HG03469 (cell line): Measurements from ENCODE around the gene NUDCD3.

Source experiments
- ATAC-seq: cut with Tn5 transposase; IDR thresholded peaks from one replicate; pipeline ENCODE4 v1.9.1; 2021; ENCODE audit warnings: mild to moderate bottlenecking, moderate library complexity, moderate number of reproducible peaks; ENCODE audit not compliant: unreplicated experiment

Gene NUDCD3

DNA sequence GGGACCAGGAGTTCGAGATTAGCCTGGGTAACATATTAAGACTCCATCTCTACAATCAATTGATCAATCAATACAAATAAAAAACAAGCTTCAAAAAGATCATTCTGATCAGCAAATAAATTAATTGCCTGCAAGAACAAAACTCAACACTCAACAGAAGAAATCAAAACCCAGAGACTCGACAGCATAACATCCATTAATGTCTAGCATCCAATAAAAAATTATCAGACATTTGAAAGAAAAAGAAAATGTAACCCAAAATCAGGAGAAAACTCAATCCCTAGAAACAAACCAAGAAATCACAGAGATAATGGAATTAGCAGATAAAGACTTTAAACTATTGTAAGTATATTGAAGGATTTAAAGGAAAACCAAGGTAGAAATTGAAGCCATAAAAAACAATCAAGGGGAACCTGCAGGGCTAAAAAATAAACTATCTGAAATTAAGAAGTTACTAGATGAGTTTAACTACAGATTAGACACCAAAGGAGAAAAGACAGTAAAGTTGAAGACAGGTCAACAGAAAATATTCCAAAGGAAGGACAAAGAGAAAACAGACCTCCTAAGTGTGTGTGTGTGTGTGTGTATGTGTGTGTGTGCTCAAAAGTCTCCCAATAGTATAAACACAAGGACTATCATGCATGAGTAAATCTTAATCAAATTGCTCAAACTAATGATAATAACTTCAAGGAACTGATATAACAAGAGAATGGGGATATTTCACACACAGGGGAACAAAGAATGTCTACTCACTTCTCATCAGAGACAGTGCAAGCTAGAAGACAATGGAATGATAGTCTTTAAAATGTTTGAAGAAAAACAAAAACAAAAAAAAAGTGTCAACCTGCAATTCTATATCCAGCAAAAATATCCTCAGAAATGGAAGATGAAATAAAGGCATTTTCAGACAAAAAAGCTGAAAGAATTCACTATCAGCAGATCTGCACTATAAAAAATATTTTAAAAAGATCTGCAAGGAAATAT is 7.7 kb downstream of the NUDCD3 start:
- ATAC-seq = no peak

GRCh38 chr7:44477938-44478337 is 12.5 kb downstream of the NUDCD3 start:
- ATAC-seq = no peak

DNA sequence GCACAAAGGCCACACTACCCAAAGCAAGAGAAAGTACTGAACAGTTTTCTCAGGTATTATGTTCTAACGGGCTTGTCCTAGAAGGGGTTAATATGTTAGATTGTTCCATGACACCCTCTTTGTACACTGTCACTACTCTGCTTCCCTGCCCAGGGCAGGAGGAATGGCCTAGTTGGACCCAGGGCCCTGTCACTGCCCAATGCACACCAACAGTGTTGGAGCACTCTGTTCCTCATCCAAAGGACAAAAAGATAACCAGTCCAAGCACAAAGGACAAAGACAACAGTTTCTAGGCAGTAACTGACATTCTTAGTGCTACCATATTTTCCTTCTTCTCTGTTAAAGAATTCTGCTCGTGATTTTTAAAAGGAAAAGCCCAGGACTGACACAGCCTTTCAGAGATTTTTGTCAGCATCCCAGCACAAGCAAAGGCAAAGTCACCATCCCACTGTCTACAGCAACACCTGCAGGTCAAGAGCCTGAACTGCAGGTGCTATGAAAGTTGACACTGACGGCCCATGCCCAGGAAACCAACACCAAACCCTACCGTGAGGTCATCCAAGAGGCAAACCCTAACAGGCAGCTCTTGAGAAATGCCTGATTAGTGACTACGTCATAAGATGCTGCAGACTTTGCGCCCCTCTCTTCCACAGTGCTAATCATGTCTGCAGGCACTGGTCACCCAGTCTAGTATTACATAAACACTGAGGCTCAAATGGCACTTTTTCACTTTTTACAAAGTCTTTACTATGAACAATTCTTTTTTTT is 13.2 kb downstream of the NUDCD3 start:
- peak; percentile 56 for ATAC-seq

DNA sequence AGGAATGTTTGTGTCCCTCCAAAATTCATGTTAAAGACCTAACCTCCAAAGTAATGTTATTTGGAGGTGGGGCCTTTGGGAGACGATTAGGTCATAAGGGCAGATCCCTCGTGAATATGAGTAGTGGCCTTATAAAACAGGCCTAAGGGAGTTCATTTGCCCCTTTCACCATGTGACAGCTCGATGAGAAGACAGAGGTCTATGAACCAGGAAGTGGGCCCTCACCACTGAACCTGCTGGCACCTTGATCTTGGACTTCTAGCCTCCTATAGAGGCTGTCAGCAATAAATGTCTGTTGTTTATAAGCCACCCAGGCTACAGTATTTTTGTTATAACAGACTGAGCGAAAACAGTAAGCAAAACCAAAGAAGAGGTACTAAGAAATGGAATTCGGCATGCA is 14.1 kb downstream of the NUDCD3 start:
- ATAC-seq = no peak

GRCh38 chr7:44473295-44473694 is 17.2 kb downstream of the NUDCD3 start:
- ATAC-seq = no peak

DNA sequence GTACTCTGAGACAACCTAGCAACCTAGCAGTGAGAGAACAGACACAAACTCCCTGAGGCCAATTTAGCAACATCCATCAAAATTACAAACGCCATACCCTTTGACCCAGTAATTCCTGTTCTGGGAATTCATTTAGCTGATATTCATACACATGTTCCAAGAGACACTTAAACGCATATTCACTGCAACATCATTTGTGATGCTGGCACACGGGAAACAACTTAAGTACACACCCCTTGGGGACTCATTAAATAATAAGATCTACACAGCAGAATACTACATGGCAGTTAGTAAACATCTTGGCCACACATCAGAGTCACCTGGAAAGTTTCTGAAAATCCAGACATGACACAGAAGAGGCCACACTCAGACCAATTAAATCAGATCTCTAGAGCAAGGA is 17.6 kb downstream of the NUDCD3 start:
- no peak for ATAC-seq

DNA sequence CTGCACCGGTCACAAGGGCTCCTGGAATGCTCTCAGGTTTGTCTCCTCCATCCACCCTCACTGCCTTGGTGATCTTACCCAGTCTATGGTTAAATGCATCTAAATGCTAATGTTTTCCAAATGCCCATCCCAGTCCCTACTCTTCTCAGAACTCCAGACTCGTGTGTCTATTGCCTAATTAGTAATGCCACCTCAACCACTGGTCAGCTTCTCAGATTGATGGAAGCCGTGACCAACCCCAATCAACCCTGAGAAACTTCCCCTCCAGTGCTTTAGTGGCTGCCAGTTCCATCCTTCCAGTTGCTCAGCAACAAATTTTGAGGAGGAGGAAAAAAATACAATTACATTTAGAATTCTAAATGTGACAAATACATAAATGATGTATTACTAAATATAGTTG is 18.6 kb downstream of the NUDCD3 start:
- no peak for ATAC-seq

- ATAC-seq = no peak
These were observed 19.0 kb downstream of the NUDCD3 start for GRCh38 chr7:44471436-44471835.

GRCh38 chr7:44470628-44471245 is 19.7 kb downstream of the NUDCD3 start:
- no peak for ATAC-seq

DNA sequence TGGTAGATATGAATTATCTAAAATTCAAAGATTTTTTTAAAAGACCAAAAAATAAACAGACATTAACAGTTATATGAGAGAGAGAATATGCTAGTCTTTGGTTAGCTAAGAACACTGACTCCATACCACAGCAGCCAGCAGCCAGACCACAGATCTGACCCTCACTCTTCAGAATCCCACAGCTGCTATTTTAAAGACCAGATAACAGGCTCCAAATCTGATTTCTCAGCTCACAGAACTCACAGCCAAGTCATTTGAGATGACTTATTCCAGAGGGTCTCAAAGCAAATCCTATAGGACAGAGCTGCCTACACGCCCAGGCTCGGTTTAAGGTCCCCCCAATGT is 20.4 kb downstream of the NUDCD3 start:
- no peak for ATAC-seq

GRCh38 chr7:44469461-44470134 is 20.9 kb downstream of the NUDCD3 start:
- ATAC-seq = no peak

GRCh38 chr7:44467217-44467548 is 23.3 kb downstream of the NUDCD3 start:
- no peak for ATAC-seq

- ATAC-seq = no peak
These were observed 23.9 kb downstream of the NUDCD3 start for GRCh38 chr7:44466300-44467216.

GRCh38 chr7:44465490-44465889 is 25.0 kb downstream of the NUDCD3 start:
- no peak for ATAC-seq

DNA sequence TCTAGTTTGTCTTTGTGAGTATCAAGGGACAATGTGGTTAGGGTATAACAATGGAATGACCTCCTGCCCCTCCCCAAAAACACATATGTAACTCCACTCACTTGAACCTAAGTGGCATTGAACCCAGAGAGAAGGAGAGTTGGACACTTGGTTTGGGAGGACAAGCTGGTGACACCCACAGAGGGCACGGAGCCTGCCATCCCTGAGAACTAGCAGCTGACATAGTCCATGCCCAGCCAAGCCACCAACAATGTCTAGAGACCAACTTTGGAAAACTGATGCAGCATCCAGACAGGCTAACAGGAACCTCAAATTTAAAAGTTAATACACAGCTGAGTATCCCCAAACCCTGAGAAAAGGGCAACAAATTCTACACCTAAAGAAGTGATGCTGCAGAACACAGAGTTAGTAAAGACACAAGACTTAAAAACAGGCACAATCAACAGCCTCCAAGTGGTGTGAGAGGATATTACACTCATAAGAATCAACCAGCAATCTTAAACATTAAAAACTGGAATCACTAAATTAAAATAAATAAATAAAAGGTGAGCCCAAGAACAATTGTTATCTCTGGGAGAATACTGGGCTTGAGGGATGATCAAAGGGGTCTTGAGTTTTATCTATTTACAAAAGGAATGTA is 27.2 kb downstream of the NUDCD3 start:
- ATAC-seq = no peak

GRCh38 chr7:44461387-44461786 is 29.1 kb downstream of the NUDCD3 start:
- ATAC-seq = no peak

- peak; percentile 91 for ATAC-seq
These were observed 30.1 kb downstream of the NUDCD3 start for GRCh38 chr7:44460325-44460724.

GRCh38 chr7:44455155-44455554 is 35.3 kb downstream of the NUDCD3 start:
- ATAC-seq = no peak

GRCh38 chr7:44454348-44454747 is 36.1 kb downstream of the NUDCD3 start:
- no peak for ATAC-seq

DNA sequence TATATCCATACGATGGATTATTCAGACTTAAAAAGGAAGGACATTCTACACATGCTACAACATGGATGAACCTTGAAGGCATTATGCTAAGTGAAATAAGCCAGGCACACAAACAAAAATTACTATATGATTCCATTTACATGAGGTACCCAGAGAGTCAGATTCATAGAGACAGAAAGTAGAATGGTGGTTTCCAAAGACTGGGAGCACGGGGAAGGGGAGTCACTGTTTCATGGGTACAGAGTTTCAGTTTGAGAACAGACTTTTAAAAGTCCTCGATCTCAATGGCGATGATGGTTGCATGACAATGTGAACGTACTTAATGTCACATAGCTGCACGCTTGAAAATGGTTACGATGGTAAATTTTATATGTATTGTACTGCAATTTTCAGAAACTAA is 39.3 kb downstream of the NUDCD3 start:
- ATAC-seq = no peak
